Neural progenitor cell (in vitro differentiated cells): ENCODE measurements around the gene PCGF3.

Experiments used
- CTCF ChIP-seq: fragments of 200-600 bp; sonication (generic); IDR thresholded peaks from 2 replicates; pipeline ENCODE4 v1.5.1; 2017; ENCODE audit warnings: antibody characterized with exemption, mild to moderate bottlenecking
- EZH2 ChIP-seq: fragments of 200-600 bp; sonication (generic); IDR thresholded peaks from 2 replicates; pipeline ENCODE4 v1.6.1; 2017; ENCODE audit warnings: antibody characterized with exemption, mild to moderate bottlenecking, moderate library complexity
- EZH2phosphoT487 ChIP-seq: fragments of 200-600 bp; sonication (generic); IDR thresholded peaks from 2 replicates; pipeline ENCODE4 v1.6.1; 2017; ENCODE audit warnings: antibody characterized with exemption

- TF ChIP-seq CTCF (no peak), EZH2 (no peak), EZH2phosphoT487 (no peak)
These were observed 3.0 kb downstream of the PCGF3 start for GRCh38 chr4:708631-708933.
